K562 (cell line): ENCODE data around the gene BIRC6. TPM values are rescaled to one million over a fixed set of nuclear protein-coding genes. Genes with fewer than 3 reads are reported as not detected.

Experiments
- CBX2 ChIP-seq: fragments of 200-600 bp; sonication (generic); IDR thresholded peaks from one replicate; pipeline ENCODE4 v1.6.1; 2012; ENCODE audit warnings: mild to moderate bottlenecking, low read length, inconsistent platforms; ENCODE audit not compliant: insufficient read depth, poor library complexity, severe bottlenecking
- CHD7 ChIP-seq: fragments of 200-600 bp; sonication (generic); IDR thresholded peaks from one replicate; pipeline ENCODE4 v1.6.1; 2012; ENCODE audit warnings: mild to moderate bottlenecking, low read depth, low read length, inconsistent platforms
- CREBBP ChIP-seq: IDR thresholded peaks from one replicate; pipeline ENCODE4 v1.6.1; 2012; ENCODE audit warnings: low read depth, mild to moderate bottlenecking, control low read depth, inconsistent platforms, low read length
- MCM3 ChIP-seq: fragments of 450-650 bp; IDR thresholded peaks from 2 replicates; pipeline ENCODE4 v1.6.1; 2016
- MCM7 ChIP-seq, 2 experiments: fragments of 450-650 bp; IDR thresholded peaks; 2 replicates each; pipeline ENCODE4 v1.6.1; 2016 to 2018
- TAF15 ChIP-seq: fragments of 200-400 bp; formaldehyde crosslinking; IDR thresholded peaks from 2 replicates; pipeline ENCODE4 v1.6.1; 2017; ENCODE audit warnings: mild to moderate bottlenecking, low read depth, low read length, moderate library complexity
- ZC3H11A ChIP-seq: IDR thresholded peaks from 2 replicates; pipeline ENCODE4 v1.6.1; 2012; ENCODE audit warnings: low read depth, low read length, improper control_type of control experiment
- polyA plus RNA-seq, 8 experiments: library from polyadenylated mRNA; depleted of rRNA in 4 of 8; stranded (reverse) in 5 of 8; unstranded in 3 of 8; fragments of >200 nt; fragmentation: Nextera tagmentation in 2 of 8; fragmentation: Illumina TruSeq in 1 of 8; extraction: Ambion mirVana in 2 of 8; extraction: Trizol in 1 of 8; gene quantifications; 2 replicates each; pipeline versions ENCODE4 v1.2.1 to v1.2.3, GENCODE V29; 2011 to 2014; ENCODE audit warnings: inconsistent platforms in 1 of 8, missing spikeins in 1 of 8
- total RNA-seq, 7 experiments: library from RNA; depleted of rRNA in 6 of 7; stranded (reverse); fragments of >200 nt in 6 of 7; fragmentation: Illumina TruSeq in 2 of 7; extraction: Trizol in 2 of 7; gene quantifications; 2 replicates each; pipeline versions ENCODE4 v1.2.1 to v1.2.3, GENCODE V29; 2011 to 2021; ENCODE audit warnings: low replicate concordance in 1 of 7
- TF ChIP-seq, protein P1 (sequence below): IDR thresholded peaks from 3 replicates; pipeline ENCODE4 v1.6.1; 2011; ENCODE audit warnings: borderline replicate concordance, mild to moderate bottlenecking; ENCODE audit not compliant: insufficient read length, insufficient read depth
- TF ChIP-seq, protein P2 (sequence below): fragments of 250-450 bp; sonication (Bioruptor Pico); IDR thresholded peaks from 2 replicates; pipeline ENCODE4 v1.5.0; 2021
- TF ChIP-seq, protein P3 (sequence below), 2 experiments: fragments of 450-650 bp in 1 of 2; sonication (generic) in 1 of 2; formaldehyde crosslinking in 1 of 2; IDR thresholded peaks in 1 of 2; conservative IDR thresholded peaks in 1 of 2; 2 replicates each; pipeline versions ENCODE4 v1.6.1 to v1.8.1; 2016 to 2023; ENCODE audit warnings: mild to moderate bottlenecking in 2 of 2, moderate library complexity in 2 of 2, inconsistent platforms in 1 of 2, missing genetic modification reagents in 1 of 2
- TF ChIP-seq, protein P4 (sequence below): sonication (generic); formaldehyde crosslinking; IDR thresholded peaks from 2 replicates; pipeline ENCODE4 v1.8.0; 2022; ENCODE audit warnings: mild to moderate bottlenecking, low read depth, missing genetic modification reagents

BIRC6 gene
- total and polyA plus RNA-seq, 9 of the 15 experiments (the other 6 are each of a cell fraction or from before 2014, with no cell fraction given), result 18.8 to 110 (median 49.8) TPM

DNA sequence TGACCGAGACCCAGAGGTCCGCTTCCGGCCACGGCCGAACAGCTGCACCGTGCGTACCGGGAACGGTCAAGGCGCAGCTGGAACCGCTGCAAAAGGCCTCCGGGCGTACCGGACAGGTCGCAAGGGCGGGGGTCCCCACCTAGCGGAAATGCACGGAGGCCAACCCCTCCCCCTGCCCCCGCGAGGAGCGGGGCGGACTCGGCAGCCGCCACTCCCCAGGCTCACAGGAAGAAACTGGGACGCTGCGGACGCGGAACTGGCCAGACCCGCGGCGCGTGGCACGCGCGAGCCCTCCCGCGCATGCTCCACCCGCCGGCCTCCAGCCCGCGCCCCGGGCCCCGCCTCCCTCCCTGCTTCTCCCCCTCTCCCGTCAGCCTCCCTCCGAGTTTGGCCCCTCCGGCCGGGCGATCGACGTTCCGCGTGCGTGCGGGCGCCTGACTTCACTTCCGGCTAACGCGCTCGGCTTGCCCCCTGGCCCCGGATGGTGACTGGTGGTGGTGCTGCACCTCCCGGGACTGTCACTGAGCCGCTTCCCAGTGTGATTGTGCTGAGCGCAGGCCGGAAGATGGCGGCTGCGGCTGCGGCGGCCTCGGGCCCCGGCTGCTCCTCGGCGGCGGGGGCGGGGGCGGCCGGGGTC, at the start of gene BIRC6 (continued):
- TF ChIP-seq, protein P1, sequence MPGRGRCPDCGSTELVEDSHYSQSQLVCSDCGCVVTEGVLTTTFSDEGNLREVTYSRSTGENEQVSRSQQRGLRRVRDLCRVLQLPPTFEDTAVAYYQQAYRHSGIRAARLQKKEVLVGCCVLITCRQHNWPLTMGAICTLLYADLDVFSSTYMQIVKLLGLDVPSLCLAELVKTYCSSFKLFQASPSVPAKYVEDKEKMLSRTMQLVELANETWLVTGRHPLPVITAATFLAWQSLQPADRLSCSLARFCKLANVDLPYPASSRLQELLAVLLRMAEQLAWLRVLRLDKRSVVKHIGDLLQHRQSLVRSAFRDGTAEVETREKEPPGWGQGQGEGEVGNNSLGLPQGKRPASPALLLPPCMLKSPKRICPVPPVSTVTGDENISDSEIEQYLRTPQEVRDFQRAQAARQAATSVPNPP, result no peak
- no peak for TF ChIP-seq MCM3
- TF ChIP-seq, protein P2, sequence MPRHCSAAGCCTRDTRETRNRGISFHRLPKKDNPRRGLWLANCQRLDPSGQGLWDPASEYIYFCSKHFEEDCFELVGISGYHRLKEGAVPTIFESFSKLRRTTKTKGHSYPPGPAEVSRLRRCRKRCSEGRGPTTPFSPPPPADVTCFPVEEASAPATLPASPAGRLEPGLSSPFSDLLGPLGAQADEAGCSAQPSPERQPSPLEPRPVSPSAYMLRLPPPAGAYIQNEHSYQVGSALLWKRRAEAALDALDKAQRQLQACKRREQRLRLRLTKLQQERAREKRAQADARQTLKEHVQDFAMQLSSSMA, result no peak
- TF ChIP-seq TAF15, result no peak
- TF ChIP-seq CHD7, result no peak
- TF ChIP-seq ZC3H11A, result no peak
- TF ChIP-seq CBX2, result no peak
- TF ChIP-seq CREBBP, result no peak
- TF ChIP-seq MCM7 (IDR thresholded peaks at IDR 0.05), result no peak
- TF ChIP-seq, protein P3, sequence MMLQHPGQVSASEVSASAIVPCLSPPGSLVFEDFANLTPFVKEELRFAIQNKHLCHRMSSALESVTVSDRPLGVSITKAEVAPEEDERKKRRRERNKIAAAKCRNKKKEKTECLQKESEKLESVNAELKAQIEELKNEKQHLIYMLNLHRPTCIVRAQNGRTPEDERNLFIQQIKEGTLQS (IDR thresholded peaks at IDR 0.05), result no peak; the same call in 1 of the 2 replicates
- TF ChIP-seq, protein P3 (CRISPR knock-in tag; conservative IDR thresholded peaks at IDR 0.05), result no peak
- TF ChIP-seq, protein P4, sequence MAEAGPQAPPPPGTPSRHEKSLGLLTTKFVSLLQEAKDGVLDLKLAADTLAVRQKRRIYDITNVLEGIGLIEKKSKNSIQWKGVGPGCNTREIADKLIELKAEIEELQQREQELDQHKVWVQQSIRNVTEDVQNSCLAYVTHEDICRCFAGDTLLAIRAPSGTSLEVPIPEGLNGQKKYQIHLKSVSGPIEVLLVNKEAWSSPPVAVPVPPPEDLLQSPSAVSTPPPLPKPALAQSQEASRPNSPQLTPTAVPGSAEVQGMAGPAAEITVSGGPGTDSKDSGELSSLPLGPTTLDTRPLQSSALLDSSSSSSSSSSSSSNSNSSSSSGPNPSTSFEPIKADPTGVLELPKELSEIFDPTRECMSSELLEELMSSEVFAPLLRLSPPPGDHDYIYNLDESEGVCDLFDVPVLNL (CRISPR knock-in tag), result 0 out of 2 replicates have a peak, but pooled peaks have one; percentile 63
